ENCODE data around the gene CHIA. TPM values are rescaled to one million over a fixed set of nuclear protein-coding genes. Genes with fewer than 3 reads are reported as not detected.

Gene CHIA
- total RNA-seq, 3 donors from 2014 or later (not counting 1 experiment from before 2014, with no cell fraction given), result not detected

- H3K4me3 Mint-ChIP-seq, result no peak overlapping the region
- Histone ChIP-seq H3K36me3 (ENCODE audit: control insufficient read depth, insufficient read depth, low read length) (no peaks in the 10 kb centered on the region), H3K27ac (ENCODE audit: low read length) (no peak overlapping the region), H3K4me1 (ENCODE audit: control insufficient read depth, insufficient read depth, low read length) (no peaks in the 10 kb centered on the region), H3K27me3 (ENCODE audit: control insufficient read depth, insufficient read depth, low read length) (peaks cover 10% of the 10 kb centered on the region), H3K9me3 (ENCODE audit: control insufficient read depth, insufficient read depth, low read length) (no peaks in the 10 kb centered on the region), H3K4me3 (ENCODE audit: low read length) (no peak overlapping the region)
- no peaks in the 10 kb centered on the region for H3K9me3 Mint-ChIP-seq
- H3K27me3 Mint-ChIP-seq (ENCODE audit: low read depth in 2 of 2), result peaks cover 23 to 66% of the 10 kb centered on the region in 2 donors
- intact Hi-C loops (cut with micrococcal nuclease), result no loop called here
- no peaks in the 10 kb centered on the region for H3K4me1 Mint-ChIP-seq
- DNase-seq, result no peak
- no peaks in the 10 kb centered on the region for H3K36me3 Mint-ChIP-seq
- no peak overlapping the region for H3K27ac Mint-ChIP-seq
- ATAC-seq, result no peak
- no peak for TF ChIP-seq CTCF (IDR thresholded peaks at IDR 0.05)
- 79% methylated on average over 1 of the region's 1 CpG for WGBS (ENCODE audit: insufficient coverage)
Measured at GRCh38 chr1:111366256-111366655, 75.6 kb downstream of the CHIA start.

- no peaks in the 10 kb centered on the region for H3K4me1 Mint-ChIP-seq
- Histone ChIP-seq H3K4me3 (ENCODE audit: low read length) (no peak overlapping the region), H3K27ac (ENCODE audit: low read length) (no peak overlapping the region), H3K4me1 (ENCODE audit: control insufficient read depth, insufficient read depth, low read length) (no peaks in the 10 kb centered on the region), H3K9me3 (ENCODE audit: control insufficient read depth, insufficient read depth, low read length) (no peaks in the 10 kb centered on the region), H3K27me3 (ENCODE audit: control insufficient read depth, insufficient read depth, low read length) (peaks cover 9% of the 10 kb centered on the region), H3K36me3 (ENCODE audit: control insufficient read depth, insufficient read depth, low read length) (no peaks in the 10 kb centered on the region)
- no peaks in the 10 kb centered on the region for H3K9me3 Mint-ChIP-seq
- intact Hi-C loops (cut with micrococcal nuclease), result no loop called here
- no peak overlapping the region for H3K4me3 Mint-ChIP-seq
- no peak for DNase-seq
- peaks cover 23 to 60% of the 10 kb centered on the region in 2 donors for H3K27me3 Mint-ChIP-seq (ENCODE audit: low read depth in 2 of 2)
- no peak for ATAC-seq
- no peak overlapping the region for H3K27ac Mint-ChIP-seq
- no peaks in the 10 kb centered on the region for H3K36me3 Mint-ChIP-seq
- TF ChIP-seq CTCF (IDR thresholded peaks at IDR 0.05), result no peak
- 86% methylated on average over 2 of the region's 2 CpGs for WGBS (ENCODE audit: insufficient coverage)
Measured at GRCh38 chr1:111369177-111369576, 78.5 kb downstream of the CHIA start.

- DNase-seq (no peak), ATAC-seq (no peak)
- H3K9me3 Mint-ChIP-seq, result no peaks in the 10 kb centered on the region
- no peaks in the 10 kb centered on the region for H3K36me3 Mint-ChIP-seq
- H3K27me3 ChIP-seq (ENCODE audit: control insufficient read depth, insufficient read depth, low read length), result peaks cover 10% of the 10 kb centered on the region
- TF ChIP-seq CTCF (IDR thresholded peaks at IDR 0.05), result no peak
- no peak overlapping the region for H3K4me3 Mint-ChIP-seq
- peaks cover 26 to 60% of the 10 kb centered on the region in 2 donors for H3K27me3 Mint-ChIP-seq (ENCODE audit: low read depth in 2 of 2)
- intact Hi-C loops (cut with micrococcal nuclease), result no loop called here
- H3K9me3 ChIP-seq (ENCODE audit: control insufficient read depth, insufficient read depth, low read length), result no peaks in the 10 kb centered on the region
- no peak overlapping the region for H3K27ac ChIP-seq (ENCODE audit: low read length)
- H3K36me3 ChIP-seq (ENCODE audit: control insufficient read depth, insufficient read depth, low read length), result no peaks in the 10 kb centered on the region
- no peak overlapping the region for H3K4me3 ChIP-seq (ENCODE audit: low read length)
- no peaks in the 10 kb centered on the region for H3K4me1 Mint-ChIP-seq
- H3K4me1 ChIP-seq (ENCODE audit: control insufficient read depth, insufficient read depth, low read length), result no peaks in the 10 kb centered on the region
- H3K27ac Mint-ChIP-seq, result no peak overlapping the region
- 91% methylated on average over 3 of the region's 3 CpGs for WGBS (ENCODE audit: insufficient coverage)
Measured at GRCh38 chr1:111369645-111370044, 79.0 kb downstream of the CHIA start.

Other genes starting within 250 kb of the CHIA start
- 10 to 100 TPM; 35.8 to 40.8 (median 36.4) TPM for gene DRAM2, start 150.8 kb upstream of the CHIA start, total RNA-seq
- gene CEPT1, start 150.6 kb upstream of the CHIA start, total RNA-seq, result 10 to 100 TPM; 35.4 to 49.5 (median 40.9) TPM
- 100 to 1,000 TPM; 203 to 297 (median 203) TPM for gene DENND2D, start 90.2 kb upstream of the CHIA start, total RNA-seq
- gene CHI3L2, start 63.1 kb upstream of the CHIA start, total RNA-seq, result 10 to 100 TPM; 13.5 to 21.1 (median 17.0) TPM
- 1 to 10 TPM; 2.1 to 5.2 (median 4.1) TPM for gene OVGP1, start 136.9 kb downstream of the CHIA start, total RNA-seq
- 10 to 100 TPM; 15.5 to 20.8 (median 17.8) TPM for gene WDR77, start 158.4 kb downstream of the CHIA start, total RNA-seq
- gene ATP5PB, start 158.6 kb downstream of the CHIA start, total RNA-seq, result 100 to 1,000 TPM; 105 to 115 (median 105) TPM
- gene C1orf162, start 183.1 kb downstream of the CHIA start, total RNA-seq, result 100 to 1,000 TPM in 2 of 3 donors, 10 to 100 TPM in 1; 85.2 to 147 (median 106) TPM
- gene ADORA3, start 212.8 kb downstream of the CHIA start, total RNA-seq, result under 1 TPM in 1 of 3 donors, not detected in 2; 0.40 TPM
- gene TMIGD3, start 212.8 kb downstream of the CHIA start, total RNA-seq, result 1 to 10 TPM in 1 of 3 donors, not detected in 2; 1.0 TPM

Measured in natural killer cell (primary cell).